HG02642 (cell line): ENCODE measurements around the gene ABHD12B.

Experiments used
- ATAC-seq: cut with Tn5 transposase; IDR thresholded peaks from one replicate; pipeline ENCODE4 v1.9.1; 2021; ENCODE audit warnings: mild to moderate bottlenecking; ENCODE audit not compliant: unreplicated experiment, poor library complexity

The ABHD12B gene

GRCh38 chr14:50837850-50838470, 33.9 kb upstream of the ABHD12B start:
- ATAC-seq: no peak

- ATAC-seq: no peak
Measured at GRCh38 chr14:50839048-50839447, 32.8 kb upstream of the ABHD12B start.

DNA sequence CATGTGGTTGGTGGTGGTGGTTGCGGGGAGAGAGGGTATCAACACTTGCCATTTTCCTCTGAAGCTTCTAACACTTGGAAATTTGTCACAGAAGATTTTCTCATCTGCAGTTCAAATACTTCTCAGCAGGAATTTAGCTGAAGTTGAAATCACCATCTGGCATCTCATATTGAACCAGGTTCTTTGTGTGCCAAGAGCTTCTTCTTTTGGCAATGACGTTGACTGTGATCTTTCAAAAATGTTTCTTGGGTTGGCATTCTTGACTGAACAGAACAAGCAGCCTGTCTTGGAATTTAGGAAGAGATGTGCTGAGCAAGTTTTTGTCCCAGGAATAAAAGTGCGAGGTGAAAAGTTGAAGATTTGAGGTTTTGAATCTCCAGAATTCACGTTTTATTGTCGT, 32.2 kb upstream of the ABHD12B start:
- no peak for ATAC-seq

GRCh38 chr14:50844391-50844790, 27.5 kb upstream of the ABHD12B start:
- ATAC-seq: no peak

- no peak for ATAC-seq
Measured at GRCh38 chr14:50845166-50845565, 26.7 kb upstream of the ABHD12B start.

- ATAC-seq: no peak
Measured at GRCh38 chr14:50846226-50846880, 25.5 kb upstream of the ABHD12B start.

- ATAC-seq: no peak
Measured at GRCh38 chr14:50853891-50854290, 18.0 kb upstream of the ABHD12B start.

- ATAC-seq: no peak
Measured at GRCh38 chr14:50854521-50854920, 17.3 kb upstream of the ABHD12B start.

DNA sequence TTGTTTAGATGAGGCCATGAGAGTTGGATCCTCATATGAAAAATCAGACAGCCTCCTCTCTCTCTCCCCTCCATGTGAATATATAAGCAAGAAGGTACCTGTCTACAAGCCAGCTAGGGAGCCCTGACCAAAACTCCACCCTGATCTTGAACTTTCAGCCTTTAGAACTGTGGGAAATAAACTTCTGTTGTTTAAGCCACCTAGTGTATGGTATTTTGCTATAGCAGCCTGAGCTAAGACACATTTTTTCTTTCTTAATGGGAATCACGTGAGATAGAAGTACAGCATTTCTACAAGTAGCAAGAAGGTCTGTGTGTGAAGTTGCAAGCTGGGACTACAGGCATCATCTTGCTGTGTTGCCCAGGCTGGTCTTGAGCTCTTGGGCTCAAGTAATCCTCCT, 16.3 kb upstream of the ABHD12B start:
- no peak for ATAC-seq

DNA sequence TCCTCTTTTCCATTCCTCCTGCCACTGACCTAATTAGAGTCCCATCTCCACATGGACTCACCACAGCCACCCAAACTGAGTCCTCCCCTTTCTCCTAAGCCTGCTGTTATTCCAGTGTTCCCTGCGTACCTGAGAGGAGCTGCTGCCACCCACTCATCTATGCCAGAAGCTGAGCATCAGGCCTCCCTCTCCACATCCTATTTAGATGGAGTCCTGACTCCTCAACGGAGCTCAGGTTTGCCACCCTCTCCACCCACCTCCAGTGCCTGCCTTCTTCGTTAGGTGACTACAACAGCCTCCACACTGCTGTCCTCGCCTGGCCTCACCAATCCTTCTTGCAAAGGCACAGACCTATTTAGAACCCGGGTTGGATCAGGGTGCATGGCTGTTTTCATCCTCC, 15.2 kb upstream of the ABHD12B start:
- ATAC-seq: no peak

GRCh38 chr14:50859296-50859624, 12.6 kb upstream of the ABHD12B start:
- ATAC-seq: no peak

DNA sequence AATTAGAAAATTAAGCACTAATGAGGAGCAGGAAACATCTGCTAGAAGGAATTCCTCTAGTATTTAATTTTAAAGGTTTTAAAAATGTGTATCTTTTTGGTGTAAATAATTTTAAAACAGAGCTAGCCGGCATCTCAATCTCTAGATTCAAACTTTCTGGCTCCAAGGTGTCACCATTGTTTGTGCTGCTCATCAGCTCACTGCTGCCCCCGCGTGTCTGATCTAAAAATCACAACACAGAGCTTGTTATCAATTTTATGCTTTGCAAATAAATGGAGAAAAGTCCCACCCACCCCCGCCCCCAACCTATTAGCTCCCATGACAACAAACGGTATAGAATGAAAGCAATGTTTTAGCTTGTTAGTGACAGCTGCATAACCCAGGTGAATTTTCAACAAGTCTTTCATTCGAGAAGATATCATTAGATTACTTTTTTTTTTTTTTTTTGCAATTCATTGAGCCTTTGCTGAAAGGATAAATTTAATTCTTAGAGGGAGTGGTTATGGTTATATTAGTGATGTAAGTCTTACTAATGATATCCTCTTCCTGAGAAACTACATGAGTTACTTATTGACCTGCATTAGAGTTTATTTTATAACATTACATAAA, 11.3 kb upstream of the ABHD12B start:
- ATAC-seq: no peak

DNA sequence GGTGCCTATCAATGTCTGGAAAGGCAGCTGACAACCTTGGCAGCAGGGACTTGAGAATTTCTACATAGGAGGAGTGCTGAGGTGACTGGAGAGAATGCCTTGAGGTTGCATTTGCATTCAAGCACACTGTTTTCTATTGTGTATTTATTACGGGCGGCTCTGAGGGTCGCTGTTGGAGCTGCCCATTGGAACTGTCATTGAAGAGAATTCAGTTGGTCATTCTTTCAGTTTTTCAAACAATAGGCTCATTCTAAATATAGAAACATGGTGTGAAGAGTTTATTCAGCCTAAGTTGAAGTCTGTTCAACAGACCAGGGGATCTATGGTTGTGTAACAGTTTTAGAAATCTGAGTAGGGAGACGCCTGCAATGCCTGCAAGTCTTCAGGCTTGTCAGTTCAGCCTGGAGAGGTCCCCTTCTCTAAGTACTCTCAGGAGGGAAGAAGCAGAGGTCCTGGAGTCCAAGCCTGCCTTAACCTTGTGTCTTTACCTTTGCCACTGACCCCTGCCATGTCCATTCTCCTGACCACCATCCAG, 9.8 kb upstream of the ABHD12B start:
- ATAC-seq: no peak

DNA sequence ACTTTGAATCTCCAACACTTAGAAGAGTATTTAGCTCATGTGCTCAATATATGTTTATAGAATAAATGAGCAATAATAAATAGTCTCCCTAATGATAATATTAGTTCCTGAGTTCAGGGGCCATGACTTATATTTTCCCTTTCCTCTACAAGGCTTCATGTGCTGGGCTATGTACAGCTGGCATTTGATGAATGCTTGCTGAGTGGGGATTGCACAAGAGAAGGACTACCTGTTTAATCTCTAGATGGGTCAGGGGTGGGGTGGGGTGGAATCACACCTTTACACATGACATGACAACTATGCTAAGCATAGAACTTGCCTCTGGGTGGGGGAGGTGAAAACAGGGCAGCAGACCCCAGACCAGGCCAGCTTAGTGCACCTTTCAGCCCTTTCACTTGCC, 7.6 kb upstream of the ABHD12B start:
- ATAC-seq: no peak

GRCh38 chr14:50864946-50865345, 6.9 kb upstream of the ABHD12B start:
- no peak for ATAC-seq

GRCh38 chr14:50865391-50866076, 6.3 kb upstream of the ABHD12B start:
- no peak for ATAC-seq

DNA sequence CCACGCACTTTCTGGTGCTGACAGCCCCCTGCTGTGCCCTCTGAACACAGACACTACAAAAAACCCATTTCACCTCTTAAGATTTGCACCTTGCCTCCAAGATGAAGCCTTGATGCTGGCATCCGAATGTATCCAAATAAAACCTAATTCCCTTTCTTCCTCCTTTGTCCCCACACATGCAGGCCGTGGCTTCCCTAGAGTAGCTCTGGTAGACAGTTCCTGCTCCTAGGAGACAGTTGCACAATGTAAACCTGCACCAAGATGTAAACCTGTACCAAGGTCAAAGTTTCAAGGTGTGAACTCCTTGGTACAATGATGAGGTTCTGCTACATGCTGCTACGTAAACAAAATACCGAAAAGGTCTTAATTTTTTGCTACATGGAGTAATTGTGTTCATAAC, 625 bp upstream of the ABHD12B start:
- no peak for ATAC-seq

GRCh38 chr14:50874757-50875156, 2.9 kb downstream of the ABHD12B start:
- no peak for ATAC-seq

- peak; percentile 93 for ATAC-seq
Measured at GRCh38 chr14:50875359-50876070, 3.7 kb downstream of the ABHD12B start.

- ATAC-seq: no peak
Measured at GRCh38 chr14:50882932-50883826, 11.3 kb downstream of the ABHD12B start.
